Measurements from ENCODE around the gene CTIF. TPM values are rescaled to one million over a fixed set of nuclear protein-coding genes. Genes with fewer than 3 reads are reported as not detected.
"Not testable (repeated sequence)": the region's sequence is repeated elsewhere in the genome, so short reads cannot be mapped to it uniquely, and the experiment has no call there.

CTIF gene
- total RNA-seq, 1 experiment from 2014 or later, result 20.6 TPM

DNA sequence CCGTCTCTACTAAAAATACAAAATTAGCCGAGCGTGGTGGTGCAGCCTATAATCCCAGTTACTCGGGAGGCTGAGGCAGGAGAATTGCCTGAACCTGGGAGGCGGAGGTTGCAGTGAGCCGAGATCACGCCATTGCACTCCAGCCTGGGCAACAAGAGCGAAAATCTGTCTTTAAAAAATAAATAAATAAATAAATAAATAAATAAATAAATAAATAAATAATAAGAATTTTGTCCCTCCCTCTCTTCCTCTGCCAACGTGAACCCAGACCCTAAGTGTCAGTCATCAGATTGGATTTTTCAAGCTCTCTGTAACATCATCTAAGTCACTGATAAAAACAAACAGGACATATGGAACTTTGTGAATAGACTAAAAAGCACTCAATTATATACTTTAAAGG is 178.4 kb downstream of the CTIF start:
- not testable (repeated sequence) for DNase-seq, H3K4me3 ChIP-seq, H3K9me3 ChIP-seq, H3K27me3 ChIP-seq
- H3K36me3 ChIP-seq, result peaks cover 13% of the 10 kb centered on the region

DNA sequence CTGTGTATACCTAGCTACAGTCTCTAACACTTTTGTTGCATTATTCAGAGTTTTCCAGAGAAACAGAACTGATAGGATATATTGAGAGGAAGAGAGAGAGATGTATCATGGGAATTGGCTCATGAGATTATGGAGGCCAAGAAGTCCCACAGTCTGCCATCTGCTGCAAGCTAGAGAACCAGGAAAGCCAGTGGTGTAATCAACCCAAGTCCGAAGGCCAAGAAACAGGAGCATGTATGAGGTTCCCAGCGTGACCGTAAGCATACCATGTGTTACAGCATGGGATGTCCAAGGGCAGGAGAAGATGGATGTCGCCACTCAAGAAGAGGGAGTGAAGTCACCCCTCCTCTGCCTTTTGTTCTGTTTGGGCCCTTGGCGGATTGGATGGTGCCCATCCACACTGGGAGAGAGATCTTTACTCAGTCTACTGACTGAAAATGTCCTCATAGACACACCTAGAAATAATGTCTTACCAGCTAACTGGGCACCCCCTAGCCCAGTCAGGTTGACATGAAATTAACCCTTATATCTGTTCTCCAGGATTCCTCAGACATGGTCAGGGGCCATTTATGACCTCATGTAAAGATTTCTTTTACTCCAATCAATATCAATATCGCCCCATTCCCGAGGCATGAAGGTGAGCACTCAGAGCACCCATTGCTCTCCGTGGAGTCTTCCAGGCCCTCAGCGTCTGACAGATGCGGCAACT is 179.6 kb downstream of the CTIF start:
- DNase-seq, result no peak
- H3K4me3 ChIP-seq, result no peak overlapping the region
- H3K27me3 ChIP-seq, result no peaks in the 10 kb centered on the region
- no peaks in the 10 kb centered on the region for H3K9me3 ChIP-seq
- peaks cover 13% of the 10 kb centered on the region for H3K36me3 ChIP-seq

DNA sequence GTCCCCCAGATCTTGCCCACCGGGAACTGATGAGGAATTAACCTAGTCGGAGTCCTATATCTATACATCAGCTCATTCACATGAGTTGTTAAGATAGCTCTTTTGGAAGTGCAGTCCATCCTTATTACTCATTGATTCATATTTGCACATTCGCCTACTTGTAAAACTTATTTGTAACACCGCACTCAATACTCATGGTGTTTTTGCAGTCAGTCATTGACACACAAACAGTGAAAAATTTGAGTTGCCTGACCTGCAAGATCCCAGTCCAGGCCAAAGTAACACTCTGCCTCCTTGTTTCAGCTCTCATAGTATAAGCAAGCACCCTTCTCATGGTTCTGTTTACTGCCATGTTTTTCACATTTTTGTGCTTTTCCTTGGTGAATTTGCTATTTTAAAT is 180.6 kb downstream of the CTIF start:
- Histone ChIP-seq H3K36me3 (peaks cover 13% of the 10 kb centered on the region), H3K4me3 (no peak overlapping the region), H3K27me3 (no peaks in the 10 kb centered on the region), H3K9me3 (no peaks in the 10 kb centered on the region)
- no peak for DNase-seq

DNA sequence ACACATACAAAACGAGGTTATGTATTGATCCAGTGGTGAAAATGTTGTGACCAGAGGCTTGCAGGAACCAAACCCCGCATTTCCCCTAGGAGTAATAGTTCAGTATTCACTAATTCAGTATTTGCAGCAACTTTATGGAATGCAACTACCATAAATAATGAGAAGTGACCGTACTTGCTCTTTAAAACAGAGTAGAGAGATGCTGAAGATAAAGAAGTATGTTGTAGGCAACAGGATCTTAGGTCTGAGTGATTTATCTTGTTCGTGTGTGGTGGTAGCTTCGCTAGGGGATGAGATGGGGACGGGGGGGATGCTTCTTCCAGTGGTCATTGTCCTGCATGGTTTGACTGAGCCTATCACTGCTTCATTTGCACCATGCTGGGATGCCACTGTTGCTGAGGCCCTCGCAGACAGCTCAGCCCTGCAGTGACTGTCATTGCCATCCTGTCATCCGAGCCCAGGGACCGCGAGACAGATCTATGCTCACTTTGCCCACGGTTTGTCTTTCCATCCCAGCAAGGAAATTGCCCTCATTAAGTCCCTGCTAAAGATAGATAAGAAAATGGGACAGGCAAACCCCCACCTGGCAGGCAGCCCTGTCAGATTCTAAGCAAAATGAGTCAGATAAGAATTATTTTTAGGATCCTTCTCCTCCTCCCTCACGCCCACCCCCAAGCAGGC is 181.3 kb downstream of the CTIF start:
- H3K27me3 ChIP-seq, result no peaks in the 10 kb centered on the region
- no peak overlapping the region for H3K4me3 ChIP-seq
- DNase-seq, result peak; percentile 35
- H3K36me3 ChIP-seq, result peaks cover 16% of the 10 kb centered on the region
- H3K9me3 ChIP-seq, result no peaks in the 10 kb centered on the region

DNA sequence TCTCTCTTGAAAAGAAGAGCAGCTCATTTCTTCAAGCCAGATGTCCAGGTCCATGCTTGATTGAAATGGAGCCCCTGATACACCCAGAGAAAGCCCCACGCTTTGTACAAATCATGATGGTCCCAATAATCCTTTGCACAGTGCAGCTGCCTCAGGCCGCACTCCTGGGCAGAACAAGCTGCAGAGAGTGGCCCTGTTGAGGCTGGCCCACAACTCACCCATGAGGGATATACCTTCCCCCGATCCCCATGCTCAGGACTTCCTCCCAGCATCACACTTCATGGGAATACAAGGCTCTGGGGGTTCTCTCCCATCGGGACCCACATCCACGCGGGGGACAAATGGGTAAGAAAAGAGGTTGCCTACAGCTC is 181.8 kb downstream of the CTIF start:
- Histone ChIP-seq H3K9me3 (no peaks in the 10 kb centered on the region; the same call in 1 of the 2 replicates), H3K4me3 (no peak overlapping the region), H3K36me3 (peaks cover 17% of the 10 kb centered on the region), H3K27me3 (no peaks in the 10 kb centered on the region)
- no peak for DNase-seq

DNA sequence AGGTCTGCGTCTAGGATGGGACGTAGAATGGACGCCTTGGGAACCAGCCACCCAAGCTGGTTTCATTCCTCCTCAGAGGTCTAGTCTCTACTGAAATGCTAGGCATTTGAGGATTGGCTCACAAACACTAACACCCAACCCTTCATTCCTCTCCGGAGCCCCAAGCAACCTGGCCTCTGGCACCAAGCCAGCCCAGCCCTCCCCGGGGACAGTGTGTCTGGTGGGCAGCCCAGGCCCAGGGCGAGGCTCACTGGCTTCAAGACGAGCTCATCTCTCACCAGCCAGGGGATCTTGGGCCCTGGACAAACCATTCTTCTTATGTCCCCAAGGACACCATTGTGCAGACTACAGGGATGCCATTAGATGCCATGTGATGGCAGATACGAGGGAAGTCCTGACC is 182.5 kb downstream of the CTIF start:
- H3K36me3 ChIP-seq, result peaks cover 18% of the 10 kb centered on the region
- DNase-seq, result no peak
- H3K27me3 ChIP-seq, result no peaks in the 10 kb centered on the region
- no peak overlapping the region for H3K4me3 ChIP-seq
- peaks cover 2% of the 10 kb centered on the region; the same call in 1 of the 2 replicates for H3K9me3 ChIP-seq

DNA sequence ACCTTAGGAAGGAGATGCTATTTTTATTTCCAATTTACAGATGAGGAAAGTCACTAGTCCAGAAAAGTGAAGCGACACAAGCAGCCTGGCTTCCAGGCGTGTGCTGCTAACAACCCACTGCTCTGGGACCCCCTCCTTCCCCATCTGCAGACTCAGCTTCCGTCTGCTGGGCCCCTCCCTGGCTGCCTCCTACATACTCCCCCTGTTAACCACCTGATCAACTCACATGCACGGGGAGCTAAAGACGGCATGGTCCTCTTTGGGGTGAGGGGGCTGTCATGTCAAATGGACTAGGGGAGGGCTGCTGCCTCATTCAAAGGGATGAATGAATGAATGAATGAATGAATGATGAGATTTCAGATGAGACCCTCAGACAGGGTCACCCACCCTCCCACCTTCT is 184.2 kb downstream of the CTIF start:
- Histone ChIP-seq H3K36me3 (peaks cover 29% of the 10 kb centered on the region), H3K27me3 (no peaks in the 10 kb centered on the region), H3K4me3 (no peak overlapping the region), H3K9me3 (peaks cover 19% of the 10 kb centered on the region)
- no peak for DNase-seq

DNA sequence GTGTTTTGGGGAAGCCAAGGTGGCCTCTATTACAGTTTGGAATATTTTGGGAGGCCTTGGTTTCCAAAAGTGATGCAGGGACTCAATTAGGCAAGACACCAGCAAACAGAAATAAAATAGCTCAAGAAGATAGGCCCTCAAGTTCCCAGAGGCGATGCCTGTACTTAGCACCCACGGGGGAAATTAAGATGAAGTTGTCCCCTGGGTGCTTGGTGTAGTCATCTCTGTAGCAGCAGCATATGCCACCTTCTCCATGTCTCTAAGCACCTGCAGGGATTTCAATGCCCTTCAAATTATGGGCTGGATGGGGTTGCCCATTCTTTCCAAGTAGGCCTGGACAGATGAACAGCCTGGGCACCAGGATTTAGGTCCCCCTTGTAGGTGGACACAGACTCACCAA is 185.0 kb downstream of the CTIF start:
- Histone ChIP-seq H3K9me3 (peaks cover 23% of the 10 kb centered on the region), H3K27me3 (no peaks in the 10 kb centered on the region), H3K36me3 (peaks cover 27% of the 10 kb centered on the region), H3K4me3 (no peak overlapping the region)
- no peak for DNase-seq

DNA sequence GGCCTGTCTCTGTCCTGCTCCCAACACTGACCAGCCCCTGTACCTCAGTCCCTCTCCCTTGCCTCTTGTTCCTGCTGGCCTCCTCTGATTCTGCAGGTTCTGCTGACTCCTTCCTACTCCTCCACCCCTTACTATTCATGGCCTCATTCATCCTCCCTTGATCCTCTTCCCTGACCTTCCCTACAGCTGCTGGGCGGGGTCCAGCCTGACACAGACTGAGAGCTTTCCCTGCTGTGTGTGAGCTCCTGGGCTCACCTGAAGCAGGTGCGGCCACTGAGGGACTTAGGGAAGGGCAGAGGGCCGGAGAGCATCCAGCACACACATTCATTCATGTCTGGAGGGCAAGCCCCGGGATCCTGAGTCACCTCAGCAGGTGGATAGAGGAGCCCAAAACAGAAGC is 185.6 kb downstream of the CTIF start:
- H3K27me3 ChIP-seq, result no peaks in the 10 kb centered on the region
- no peak overlapping the region for H3K4me3 ChIP-seq
- H3K36me3 ChIP-seq, result peaks cover 21% of the 10 kb centered on the region
- peaks cover 23% of the 10 kb centered on the region for H3K9me3 ChIP-seq
- DNase-seq, result no peak

DNA sequence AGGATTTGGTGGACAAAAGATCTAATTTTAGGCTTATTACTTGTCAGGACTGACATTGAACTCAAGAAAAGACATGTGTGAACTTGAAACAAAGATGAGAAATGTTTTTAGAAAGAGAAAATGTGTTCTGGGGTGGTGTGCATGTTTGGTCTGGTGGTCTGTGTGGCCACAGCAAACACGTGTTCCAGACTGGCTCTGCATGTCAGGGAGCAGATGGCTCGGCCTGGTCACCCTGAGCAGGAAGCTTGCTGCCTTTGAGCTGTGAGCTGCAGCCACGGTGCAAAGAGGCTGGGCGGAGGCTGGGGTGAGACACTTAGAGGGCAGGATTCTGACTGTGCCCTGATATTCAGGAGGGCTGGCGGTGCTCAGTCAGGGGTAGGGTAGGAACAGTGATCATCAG is 186.1 kb downstream of the CTIF start:
- H3K27me3 ChIP-seq, result no peaks in the 10 kb centered on the region
- H3K4me3 ChIP-seq, result no peak overlapping the region
- peaks cover 21% of the 10 kb centered on the region for H3K36me3 ChIP-seq
- DNase-seq, result no peak
- H3K9me3 ChIP-seq, result peaks cover 23% of the 10 kb centered on the region

DNA sequence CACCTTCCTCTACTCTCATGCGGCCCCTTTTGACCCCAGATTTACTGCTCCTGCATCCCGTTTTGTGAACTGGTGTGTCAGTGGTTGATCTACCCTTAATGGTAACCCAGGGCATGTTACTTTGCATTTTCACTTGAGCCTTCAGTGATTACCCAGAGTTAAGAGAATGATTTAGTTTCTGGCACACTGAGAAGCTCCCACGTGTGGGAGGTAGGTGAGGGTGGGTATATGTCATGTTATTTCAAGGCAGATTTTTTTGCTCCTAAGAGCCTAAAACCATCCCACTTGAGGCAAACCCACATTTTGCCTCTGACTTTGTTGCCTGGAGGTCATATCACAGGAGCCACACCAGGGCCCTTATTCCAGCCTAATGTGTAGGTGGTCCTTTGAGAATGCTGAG is 186.7 kb downstream of the CTIF start:
- H3K36me3 ChIP-seq, result peaks cover 18% of the 10 kb centered on the region
- no peak overlapping the region for H3K4me3 ChIP-seq
- H3K9me3 ChIP-seq, result peaks cover 23% of the 10 kb centered on the region
- no peak for DNase-seq
- no peaks in the 10 kb centered on the region for H3K27me3 ChIP-seq

DNA sequence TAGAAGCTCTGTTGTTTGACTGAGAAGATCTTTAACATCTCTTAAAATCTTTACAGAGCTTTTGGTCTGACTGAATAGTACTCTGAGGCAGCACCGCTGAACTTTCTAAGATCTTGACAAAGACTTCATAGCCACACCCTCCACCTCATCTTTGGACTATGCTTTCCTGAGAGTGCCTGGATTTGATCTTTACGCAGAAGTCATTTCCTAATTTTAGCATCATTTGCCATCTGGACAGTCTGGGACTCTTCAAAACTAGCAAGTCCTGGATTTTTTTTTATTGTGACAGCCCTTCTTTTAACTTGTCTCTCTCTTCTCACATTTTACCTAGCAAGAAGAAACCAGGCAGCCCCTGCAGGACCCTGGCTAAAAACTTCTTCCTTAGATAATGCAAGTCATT is 188.8 kb downstream of the CTIF start:
- DNase-seq, result no peak
- no peaks in the 10 kb centered on the region for H3K27me3 ChIP-seq
- H3K9me3 ChIP-seq, result peaks cover 23% of the 10 kb centered on the region

DNA sequence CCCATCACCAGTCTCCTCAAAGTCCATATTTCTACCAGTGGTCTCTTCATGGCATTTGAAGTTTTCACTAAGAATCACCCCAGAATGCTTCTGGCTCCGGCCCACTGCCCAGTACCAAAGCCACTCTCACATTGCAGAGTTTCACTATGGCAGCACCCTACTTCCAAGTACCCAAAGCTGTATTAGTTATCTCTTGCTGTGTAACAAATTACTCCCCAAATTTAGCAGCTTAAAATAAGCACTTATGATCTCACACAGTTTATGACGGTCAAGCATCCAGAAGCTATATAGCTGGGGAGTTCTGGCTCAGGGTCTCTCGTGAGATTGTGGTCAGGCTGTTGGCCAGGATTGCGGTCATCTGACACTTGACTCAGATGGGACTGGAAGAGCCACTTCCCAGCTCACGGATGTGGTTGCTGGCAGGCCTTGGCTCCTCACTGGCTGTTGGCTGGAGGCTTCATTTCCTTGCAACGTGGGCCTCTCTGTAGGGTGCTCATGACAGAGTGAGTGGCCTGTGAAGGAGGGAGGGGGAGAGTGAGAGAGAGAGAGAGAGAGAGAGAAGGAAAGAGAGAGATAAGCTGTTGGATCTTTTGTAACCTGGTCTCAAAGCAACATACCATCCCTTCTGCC is 189.5 kb downstream of the CTIF start:
- Histone ChIP-seq H3K36me3 (peaks cover 18% of the 10 kb centered on the region), H3K9me3 (peaks cover 23% of the 10 kb centered on the region), H3K4me3 (no peak overlapping the region), H3K27me3 (no peaks in the 10 kb centered on the region)
- peak; percentile 97 for DNase-seq

More for the DNA sequence above, 188.8 kb downstream of the CTIF start:
- Histone ChIP-seq H3K36me3 (peaks cover 18% of the 10 kb centered on the region), H3K4me3 (no peak overlapping the region)

DNA sequence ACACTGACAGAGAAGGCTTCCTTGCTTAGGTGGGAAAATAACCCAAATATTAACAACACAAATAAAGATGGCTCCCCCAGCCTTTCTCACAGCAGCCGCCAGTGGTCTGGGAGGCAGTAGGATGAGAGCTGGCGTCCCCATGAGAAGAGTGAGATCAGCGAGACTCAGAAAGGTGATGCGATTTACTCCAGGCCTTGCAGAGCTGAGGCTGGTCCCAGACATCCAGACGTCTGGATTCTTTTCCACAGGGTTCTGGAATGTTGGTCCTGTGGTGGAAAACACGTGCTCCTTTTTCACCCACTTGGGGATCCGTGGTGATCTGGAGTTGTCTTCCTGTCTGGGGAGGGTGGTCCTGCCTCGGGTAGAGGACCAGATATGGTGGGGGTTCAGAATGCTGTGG is 190.6 kb downstream of the CTIF start:
- Histone ChIP-seq H3K9me3 (peaks cover 23% of the 10 kb centered on the region), H3K27me3 (no peaks in the 10 kb centered on the region), H3K4me3 (no peak overlapping the region), H3K36me3 (peaks cover 18% of the 10 kb centered on the region)
- DNase-seq, result no peak

DNA sequence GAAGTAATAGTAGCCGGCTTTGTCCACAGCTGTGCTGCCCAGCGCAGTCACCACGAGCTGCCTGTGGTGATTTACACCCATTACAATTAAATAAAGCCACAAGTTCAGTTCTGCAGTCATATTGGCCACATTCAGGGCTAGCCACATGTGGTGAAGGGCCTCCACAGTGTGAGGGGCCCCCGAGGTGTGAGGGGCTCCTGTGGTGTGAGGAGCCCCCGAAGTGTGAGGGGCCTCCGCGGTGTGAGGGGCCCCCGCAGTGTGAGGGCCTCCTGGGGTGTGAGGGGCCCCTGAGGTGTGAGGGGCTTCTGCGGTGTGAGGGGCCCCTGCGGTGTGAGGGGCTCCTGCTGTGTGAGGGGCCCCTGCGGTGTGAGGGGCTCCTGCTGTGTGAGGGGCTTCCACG is 191.2 kb downstream of the CTIF start:
- H3K27me3 ChIP-seq, result no peaks in the 10 kb centered on the region
- H3K4me3 ChIP-seq, result no peak overlapping the region
- DNase-seq, result no peak
- H3K9me3 ChIP-seq, result peaks cover 23% of the 10 kb centered on the region
- H3K36me3 ChIP-seq, result peaks cover 16% of the 10 kb centered on the region

DNA sequence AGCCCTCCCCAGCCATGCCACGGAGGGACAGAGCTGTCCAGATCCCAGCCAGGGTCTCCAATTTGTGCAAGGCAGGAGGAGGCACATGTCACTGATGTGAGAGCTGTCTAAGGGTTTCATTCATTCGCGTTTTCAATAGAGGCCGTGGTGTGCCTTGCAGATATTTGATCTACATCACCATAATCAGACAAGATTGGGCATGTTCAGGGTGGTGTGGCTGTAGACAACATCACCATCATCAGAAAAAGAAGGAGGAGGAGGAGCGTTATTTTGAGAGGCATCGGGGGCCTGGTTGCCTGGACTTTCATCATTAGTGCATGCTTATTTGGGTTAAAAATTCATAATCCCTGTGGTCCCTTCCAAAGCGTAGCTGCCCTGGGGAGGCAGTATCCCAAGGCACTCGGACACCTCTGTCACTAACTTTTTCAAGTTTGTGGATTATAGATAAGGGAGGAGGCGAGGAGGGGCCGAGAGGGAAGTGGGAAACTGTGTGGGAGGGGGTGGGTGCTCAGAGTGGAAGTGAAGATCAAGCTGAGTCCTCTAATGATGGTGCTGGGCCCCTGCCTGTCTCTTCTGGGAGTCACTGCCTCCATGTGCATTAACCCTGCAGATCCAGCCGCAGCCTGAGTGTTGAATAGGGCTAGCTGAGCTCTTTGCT is 194.1 kb downstream of the CTIF start:
- Histone ChIP-seq H3K4me3 (no peak overlapping the region), H3K27me3 (no peaks in the 10 kb centered on the region), H3K36me3 (peaks cover 4% of the 10 kb centered on the region), H3K9me3 (peaks cover 5% of the 10 kb centered on the region)
- no peak for DNase-seq

DNA sequence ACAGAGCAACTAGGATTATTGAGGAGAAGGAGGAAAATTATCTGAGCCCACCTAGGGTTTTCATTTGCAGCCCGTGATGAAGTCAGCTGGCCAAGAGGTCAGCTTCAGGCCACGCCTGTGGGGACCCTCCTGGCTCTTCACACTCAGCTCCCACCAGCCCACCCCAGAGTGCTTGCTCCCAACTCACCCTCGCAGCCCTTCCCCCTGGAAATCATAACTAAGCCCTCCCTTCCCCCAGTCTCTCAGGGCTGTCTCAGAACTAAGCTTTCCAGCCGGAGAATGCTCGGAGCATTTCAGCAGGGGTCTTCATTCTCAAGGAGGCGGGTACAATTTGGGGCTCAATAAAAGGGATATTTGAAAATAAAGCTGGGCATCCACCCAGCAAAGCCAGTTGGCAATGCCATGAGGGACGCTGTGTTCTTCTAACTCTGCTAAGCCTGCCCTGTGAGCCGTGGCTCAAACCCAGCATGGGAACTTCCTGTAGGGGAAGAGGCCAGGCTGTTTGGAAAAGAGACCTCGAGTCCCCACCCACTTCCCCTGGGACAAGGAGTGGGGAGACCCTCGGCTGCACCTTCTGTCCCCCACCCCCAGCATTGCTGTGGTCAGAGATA is 194.9 kb downstream of the CTIF start:
- Histone ChIP-seq H3K27me3 (no peaks in the 10 kb centered on the region), H3K36me3 (no peaks in the 10 kb centered on the region)
- DNase-seq, result peak; percentile 45

More for the DNA sequence above, 194.9 kb downstream of the CTIF start:
- no peaks in the 10 kb centered on the region for H3K9me3 ChIP-seq
- H3K4me3 ChIP-seq, result no peak overlapping the region
